ENCODE results near the gene NUP153.
"Not testable (repeated sequence)": the region's sequence is repeated elsewhere in the genome, so short reads cannot be mapped to it uniquely, and the experiment has no call there.

NUP153 gene

GRCh38 chr6:17714177-17714576 lies 7.5 kb upstream of the NUP153 start:
- no peak for DNase-seq (ENCODE audit: low spot score)

DNA sequence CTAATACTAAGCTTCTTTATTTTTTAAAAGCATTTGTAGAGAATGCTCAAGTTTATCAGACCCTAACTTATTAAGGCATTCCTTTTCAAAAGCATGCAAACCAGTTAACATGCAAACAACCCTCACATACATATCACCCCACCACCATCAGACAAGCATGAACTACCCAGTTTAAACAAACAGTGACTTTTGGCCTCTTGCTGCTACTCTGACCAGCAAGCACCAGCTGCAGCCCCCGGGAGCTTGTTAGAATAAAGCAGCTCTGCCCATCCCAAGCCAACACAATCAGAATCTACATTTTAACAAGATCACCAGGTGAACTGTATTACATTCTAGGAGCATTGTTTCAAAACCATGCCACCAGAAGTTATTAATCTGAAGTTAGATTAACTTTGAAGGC lies 5.9 kb upstream of the NUP153 start:
- DNase-seq (ENCODE audit: low spot score): no peak

GRCh38 chr6:17710331-17710730 lies 3.6 kb upstream of the NUP153 start:
- DNase-seq (ENCODE audit: low spot score): no peak

GRCh38 chr6:17709476-17709875 lies 2.8 kb upstream of the NUP153 start:
- DNase-seq (ENCODE audit: low spot score): no peak

DNA sequence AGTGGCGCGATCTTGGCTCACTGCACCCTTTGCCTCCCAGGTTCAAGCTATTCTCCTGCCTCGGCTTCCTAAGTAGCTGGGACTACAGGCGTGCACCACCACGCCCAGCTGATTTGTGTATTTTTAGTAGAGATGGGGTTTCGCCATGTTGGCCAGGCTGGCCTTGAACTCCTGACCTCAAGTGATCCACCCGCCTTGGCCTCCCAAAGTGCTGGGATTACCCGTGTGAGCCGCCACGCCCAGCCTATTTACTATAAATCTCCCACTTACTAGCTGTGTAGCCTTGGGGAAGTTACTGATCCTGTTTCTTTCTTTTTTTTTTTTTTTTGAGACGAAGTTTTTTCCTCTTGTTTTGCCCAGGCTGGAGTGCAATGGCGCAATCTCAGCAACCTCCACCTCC lies 1.3 kb upstream of the NUP153 start:
- DNase-seq (ENCODE audit: low spot score): not testable (repeated sequence)

GRCh38 chr6:17707371-17707651 lies 586 bp upstream of the NUP153 start:
- DNase-seq (ENCODE audit: low spot score): no peak

DNA sequence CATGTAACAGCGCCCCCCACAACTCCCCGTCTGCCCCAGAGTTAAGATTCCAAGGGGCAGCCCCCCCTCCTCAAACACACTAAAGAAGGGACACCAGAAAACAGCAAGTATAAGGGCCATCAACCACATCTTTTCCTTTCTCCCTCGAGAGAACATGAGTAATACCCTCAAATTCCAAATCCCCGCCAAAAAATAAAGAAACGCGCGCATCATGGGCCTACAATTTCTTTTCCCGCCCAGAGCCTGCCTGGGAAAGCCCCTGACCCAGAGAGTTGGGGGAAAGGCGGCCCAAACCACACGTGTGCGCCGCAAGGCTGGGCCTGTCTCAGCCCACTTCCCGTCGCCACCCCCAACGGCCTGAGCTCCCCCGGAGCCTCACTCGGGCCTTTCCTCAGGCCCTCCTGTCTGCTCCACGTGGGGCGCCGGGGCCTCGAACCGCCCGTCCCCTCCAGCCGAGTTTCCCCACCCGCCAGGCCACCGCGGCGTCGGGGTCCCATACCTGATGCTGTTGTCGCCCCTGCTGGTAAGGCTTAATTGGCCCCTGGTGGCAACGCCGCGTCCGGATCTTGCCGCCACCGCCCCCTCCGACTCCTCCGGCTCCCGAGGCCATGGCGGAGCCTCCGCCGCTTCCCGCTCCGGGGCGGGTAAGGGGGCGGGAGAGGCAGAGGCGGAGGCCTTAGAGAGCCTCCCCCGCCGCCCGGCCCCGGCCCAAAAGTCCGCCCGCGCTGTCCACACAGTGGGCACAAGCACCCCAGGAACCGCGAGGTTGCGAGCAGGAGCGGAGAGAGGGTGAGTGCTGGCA lies 746 bp downstream of the NUP153 start:
- DNase-seq (ENCODE audit: low spot score): peak; percentile 20

DNA sequence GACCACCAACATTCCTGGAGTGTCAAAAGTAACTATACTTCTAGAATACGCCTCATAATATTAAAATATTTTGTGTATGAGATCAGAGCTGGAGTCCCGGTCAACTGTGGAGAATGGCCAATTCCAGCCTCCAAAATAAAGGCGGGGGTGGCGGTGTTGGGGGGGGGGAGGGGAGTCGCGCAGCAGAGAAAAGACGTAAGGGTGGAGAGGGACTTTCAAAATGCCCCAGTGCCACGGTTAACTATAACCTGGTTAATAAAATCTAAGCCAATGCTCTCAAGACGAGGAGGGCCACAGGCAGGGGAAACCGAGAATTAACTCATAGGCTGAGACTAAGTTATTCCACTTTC lies 1.3 kb downstream of the NUP153 start:
- no peak for DNase-seq (ENCODE audit: low spot score)

DNA sequence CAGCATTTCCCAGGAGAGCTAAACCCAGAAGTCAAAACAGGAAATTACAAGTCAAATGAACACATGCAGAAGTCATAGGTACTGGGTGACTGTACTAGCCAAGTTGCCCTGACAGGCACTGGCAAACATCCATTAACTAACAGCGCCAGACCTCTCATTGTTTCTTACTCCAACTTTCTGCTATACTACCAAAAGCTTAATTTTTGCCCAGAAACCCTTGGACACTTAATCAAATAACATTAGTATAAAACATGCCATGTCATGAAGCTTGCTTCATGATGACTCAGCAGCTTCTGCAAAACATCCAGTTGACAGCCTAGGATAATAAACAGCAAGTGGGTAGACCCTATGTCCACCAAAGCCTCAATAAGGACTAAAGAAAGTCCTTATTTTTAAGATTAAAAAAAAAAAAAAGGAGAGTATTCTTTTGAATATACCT lies 3.5 kb downstream of the NUP153 start:
- DNase-seq (ENCODE audit: low spot score): no peak

GRCh38 chr6:17700421-17701416 lies 6.0 kb downstream of the NUP153 start:
- no peak for DNase-seq (ENCODE audit: low spot score)

- DNase-seq (ENCODE audit: low spot score): no peak
Measured at GRCh38 chr6:17691925-17692538, 14.7 kb downstream of the NUP153 start.

DNA sequence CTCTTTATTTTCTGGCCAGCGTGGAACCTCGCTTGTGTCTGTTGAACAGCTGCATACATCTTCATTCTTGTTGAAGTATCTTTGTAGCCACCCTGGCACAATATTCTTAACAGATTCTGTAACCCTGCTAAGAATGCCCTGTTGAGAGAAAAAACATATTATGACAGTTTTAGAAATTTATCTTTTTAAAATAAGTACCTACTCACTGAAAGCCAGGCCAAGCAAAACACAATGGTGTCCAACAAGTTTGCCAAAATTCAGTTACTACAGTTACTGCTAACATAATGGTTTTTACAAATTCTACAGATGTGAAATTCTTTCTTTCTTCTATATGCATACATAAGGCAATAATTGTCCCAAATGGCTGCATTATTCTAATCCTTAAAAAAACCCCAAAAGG lies 18.2 kb downstream of the NUP153 start:
- no peak for DNase-seq (ENCODE audit: low spot score)

GRCh38 chr6:17687136-17687535 lies 19.6 kb downstream of the NUP153 start:
- DNase-seq (ENCODE audit: low spot score): no peak

DNA sequence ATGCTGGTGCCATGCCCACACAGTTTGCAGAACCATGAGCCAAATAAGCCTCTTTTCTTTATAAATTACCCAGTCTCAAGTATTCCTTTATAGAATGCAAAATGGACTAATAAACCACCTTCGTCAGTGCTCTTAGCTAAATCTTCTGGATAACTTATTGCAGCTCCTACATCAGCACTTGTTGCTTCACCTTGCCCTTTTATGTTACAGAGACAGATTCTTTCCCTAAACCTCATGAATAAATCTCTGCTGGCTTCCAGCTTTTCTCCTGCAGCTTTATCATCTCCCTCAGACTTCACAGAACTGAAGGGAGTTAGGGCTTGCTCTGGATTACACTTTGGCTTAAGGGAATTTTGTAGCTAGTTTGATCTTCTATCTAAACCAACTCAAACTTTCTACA lies 22.6 kb downstream of the NUP153 start:
- no peak for DNase-seq (ENCODE audit: low spot score)

- no peak for DNase-seq (ENCODE audit: low spot score)
Measured at GRCh38 chr6:17683428-17683827, 23.3 kb downstream of the NUP153 start.

- DNase-seq (ENCODE audit: low spot score): no peak
Measured at GRCh38 chr6:17679726-17680125, 27.0 kb downstream of the NUP153 start.

- DNase-seq (ENCODE audit: low spot score): no peak
Measured at GRCh38 chr6:17677602-17678001, 29.1 kb downstream of the NUP153 start.

DNA sequence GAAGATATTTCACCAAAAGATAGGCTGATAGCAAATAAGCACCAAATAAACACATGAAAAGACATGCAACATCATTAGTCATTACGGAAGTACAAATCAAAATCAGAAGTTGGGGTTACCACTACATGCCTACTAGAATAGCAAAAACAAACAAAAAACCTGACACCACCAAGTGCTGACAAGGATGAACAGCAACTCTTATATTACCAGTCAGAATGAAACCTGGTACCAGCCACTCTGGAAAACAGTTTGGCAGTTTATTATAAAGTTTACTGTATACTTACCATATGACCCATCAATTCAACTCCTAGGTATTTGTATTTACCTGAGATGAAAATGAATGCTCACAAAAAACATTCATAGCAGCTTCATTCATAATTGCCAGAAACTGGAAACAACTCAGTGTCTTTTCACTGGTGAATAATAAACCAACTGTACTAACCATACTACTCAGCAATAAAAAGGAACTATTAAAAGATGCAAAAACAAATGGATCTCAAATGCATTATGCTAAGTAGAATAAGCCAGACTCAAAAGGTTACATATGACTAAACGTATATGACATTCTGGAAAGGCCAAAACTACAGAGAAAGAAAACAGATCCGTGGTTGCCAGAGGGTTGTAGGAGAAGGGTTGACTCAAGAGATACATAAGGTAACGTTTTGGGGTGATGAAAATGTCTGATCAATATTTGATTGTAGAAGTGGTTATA lies 33.0 kb downstream of the NUP153 start:
- no peak for DNase-seq (ENCODE audit: low spot score)

DNA sequence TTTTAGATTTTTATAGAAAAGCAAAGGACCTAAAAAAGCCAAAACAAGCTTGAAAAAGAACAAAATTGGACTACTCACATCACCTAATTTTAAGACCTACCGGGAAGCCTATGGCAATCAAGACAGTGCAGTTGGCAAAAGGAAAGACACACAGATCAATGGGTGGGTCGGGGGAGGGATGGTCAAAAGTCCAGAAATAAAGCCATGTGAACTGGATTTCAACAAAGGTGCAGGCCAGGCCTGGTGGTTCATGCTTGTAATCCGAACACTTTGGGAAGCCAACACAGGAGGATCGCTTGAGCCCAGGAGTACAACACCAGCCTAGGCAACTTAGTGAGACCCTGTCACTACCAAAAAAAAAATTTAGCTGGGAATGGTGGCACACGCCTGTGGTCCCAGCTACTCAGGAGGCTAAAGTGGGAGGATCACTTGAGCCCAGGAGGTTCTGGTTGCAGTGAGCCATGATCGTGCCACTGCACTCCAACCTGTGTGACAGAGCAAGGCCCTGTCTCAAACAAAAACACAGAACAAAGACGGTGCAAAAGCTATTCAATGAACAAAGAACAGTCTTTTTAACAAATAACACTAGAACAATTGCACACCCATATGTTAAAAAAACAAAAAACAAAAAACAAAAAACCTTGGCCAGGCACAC lies 34.5 kb downstream of the NUP153 start:
- DNase-seq (ENCODE audit: low spot score): no peak

DNA sequence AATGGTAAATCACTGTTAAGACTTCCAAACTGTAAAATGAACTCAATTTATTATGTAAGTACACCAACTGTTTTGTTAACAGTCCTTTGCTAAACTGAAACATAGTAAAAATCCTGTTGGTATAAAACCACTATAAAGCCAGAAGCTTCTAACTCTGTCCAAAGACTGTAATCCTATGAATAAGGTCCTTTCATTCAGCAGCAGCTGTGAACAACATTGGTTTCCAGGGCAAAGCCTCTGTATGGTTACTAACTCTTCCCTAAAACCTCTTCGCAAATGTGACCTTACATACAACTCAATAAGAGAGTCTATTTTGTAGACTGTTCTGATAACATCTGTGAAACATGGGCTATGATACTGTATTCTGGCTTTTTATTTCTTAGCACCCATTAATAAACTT lies 40.1 kb downstream of the NUP153 start:
- peak; percentile 59 for DNase-seq (ENCODE audit: low spot score)

GRCh38 chr6:17665132-17665531 lies 41.6 kb downstream of the NUP153 start:
- no peak for DNase-seq (ENCODE audit: low spot score)

- DNase-seq (ENCODE audit: low spot score): no peak
Measured at GRCh38 chr6:17663226-17663625, 43.5 kb downstream of the NUP153 start.
